SHP77 treated with DMSO at 0.1 percent for 48 hours (cell line): ENCODE data around the gene KCND2.
"Not testable (repeated sequence)": the region's sequence is repeated elsewhere in the genome, so short reads cannot be mapped to it uniquely, and the experiment has no call there.

Experiments used
- DNase-seq: peaks from one replicate; lab custom pipeline; 2025; lab: John Stamatoyannopoulos, UW

Gene KCND2

DNA sequence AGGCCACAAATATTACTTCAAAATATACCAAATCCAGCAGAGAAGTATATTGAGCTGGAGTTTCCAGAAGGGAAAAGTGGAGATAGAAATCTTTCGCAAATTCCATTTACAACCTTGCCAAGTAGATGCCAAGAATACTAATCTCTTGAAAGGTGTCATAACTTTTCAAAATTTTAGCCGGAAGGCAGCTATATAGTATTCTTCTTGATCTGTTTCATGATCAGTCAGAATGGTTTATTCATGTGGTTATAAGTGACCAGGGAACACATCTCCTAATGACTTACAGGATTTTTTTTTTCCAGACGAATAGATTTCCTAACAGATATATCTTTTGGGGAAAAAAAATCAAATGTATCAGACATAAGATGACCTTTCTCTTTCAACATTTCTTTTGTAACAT, 314.3 kb downstream of the KCND2 start:
- no peak for DNase-seq

DNA sequence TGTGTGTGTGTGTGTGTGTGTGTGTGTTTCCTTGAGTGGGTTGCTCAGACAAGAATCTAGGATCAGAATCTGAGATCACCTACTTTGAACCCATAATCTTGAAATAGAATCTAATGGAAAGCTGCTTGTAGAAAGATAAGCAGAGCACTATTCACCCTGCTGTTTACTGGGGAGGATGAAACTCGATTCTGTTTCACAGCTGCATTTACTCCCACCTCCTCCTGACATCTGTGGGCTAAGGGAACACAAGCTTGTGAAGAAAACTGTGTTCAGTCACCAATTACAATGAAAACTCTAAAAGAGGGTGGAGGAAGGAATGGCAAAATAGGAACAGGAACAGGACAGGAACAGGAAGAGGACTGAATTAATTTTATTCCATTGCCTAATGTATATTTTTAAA, 315.4 kb downstream of the KCND2 start:
- DNase-seq, result no peak

DNA sequence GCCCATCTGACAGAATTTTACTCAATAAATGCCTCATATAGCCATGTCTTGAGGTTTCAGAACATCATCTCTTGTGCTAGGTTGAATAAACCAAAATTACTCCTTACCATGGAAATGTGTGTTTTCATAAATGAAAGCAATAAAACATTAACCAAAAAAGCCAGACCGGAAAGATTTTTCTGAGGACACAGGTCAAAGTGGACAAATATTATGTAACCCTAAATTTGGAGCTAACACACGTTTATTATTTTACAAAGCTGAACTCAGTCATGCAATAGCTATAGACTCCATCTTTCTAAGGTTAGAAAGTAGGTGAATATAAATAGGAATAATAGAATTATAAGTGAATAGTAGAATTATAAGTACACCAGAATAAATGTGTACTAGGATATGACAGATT, 315.9 kb downstream of the KCND2 start:
- DNase-seq, result no peak

DNA sequence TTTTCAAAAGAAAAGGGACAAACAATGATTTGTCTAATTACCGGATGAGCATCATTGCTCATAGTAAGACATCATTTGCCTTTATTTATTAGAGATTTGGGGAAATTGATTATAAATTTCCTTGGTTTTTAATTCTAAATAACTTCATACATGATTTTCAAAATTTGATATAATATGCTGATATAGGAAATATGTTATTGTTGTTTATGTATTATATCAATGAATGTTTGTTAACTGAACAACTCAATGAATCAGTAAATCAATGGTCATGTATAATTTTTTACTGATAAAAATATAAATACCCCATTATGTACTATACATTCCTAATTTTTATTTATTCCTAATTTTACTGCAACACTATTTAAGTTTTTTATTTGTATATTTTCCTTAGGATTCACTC, 327.6 kb downstream of the KCND2 start:
- DNase-seq, result no peak

DNA sequence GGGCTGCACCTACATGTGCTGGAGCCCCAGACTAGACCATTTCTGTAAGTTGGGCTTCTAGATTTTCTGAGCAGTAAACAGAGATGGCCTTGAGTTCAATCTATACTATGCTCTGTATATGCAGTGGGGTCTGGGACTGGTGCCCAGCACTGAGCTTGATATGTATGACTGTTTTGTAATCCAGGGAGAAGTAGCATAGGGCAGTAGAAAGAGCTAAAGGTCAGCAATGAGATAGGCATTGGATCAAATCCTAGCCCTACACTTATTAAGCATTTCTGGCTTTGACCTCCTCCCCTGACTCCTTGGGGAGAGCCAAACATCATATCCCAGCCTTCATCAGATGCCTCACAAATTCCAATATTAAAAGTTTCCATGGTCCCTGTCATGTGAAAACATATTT, 330.4 kb downstream of the KCND2 start:
- no peak for DNase-seq

DNA sequence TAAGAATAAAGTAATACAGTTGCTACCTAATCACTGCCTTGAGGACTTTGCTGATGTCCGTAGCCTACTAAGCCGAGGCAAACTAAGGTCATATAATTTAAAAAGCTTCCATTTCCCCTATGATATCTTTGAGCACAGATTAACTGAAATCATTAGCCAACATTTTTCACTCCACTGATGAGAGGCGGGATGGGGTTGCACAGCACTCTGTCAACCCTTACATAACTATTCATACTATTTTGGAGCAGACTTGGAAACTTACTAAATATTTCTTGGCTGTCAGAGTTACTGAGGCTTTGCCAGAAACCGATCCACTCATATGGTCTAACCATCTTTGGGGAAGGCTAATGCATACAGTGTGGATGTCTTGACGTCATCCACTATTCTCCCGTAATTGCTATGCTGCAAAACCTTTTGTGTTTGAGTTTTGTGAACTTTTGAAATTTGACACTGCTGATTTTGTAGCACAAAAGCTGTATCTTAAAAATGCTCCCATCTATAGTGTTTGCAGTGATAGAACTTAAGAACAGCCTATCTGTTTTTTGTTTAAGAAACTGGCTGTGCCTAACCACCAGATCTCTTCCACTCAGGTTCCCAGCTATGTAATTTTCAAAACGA, 336.3 kb downstream of the KCND2 start:
- DNase-seq, result no peak

DNA sequence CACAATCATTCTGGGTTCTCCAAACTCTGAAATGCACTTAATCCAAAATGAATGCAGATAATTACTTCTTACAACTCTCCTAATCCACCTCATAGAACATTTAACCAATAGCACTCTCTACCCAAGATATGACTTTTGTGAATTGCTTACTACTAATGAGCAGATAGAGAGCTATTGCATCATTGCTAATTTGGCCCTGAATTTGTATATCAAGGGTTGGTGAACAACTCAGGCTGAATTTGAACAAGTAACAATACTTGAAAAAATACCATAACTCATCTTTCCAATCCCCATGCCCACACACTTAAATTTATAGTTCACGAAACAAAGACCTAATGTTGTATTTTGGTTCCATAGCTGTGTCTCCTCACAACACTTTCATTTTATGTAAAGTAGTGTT, 339.0 kb downstream of the KCND2 start:
- no peak for DNase-seq

DNA sequence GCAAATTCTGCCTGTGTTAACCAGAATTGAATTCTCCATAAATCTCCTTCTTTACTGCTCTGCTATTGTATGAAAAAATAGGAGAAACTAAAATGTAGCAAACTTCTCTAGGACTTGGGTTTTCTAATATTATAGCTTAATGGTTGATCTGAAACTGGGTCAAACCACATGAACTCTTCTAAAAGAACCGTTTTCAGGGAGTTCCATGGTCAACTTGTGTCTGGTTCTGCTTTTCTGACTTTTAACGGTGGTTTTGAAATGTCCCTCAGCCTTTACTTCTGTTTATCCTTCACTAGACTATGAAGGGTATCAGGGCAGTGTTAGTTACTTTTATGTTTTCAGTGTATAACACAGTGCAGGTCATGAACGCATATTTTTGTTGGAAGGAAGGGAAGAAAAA, 342.7 kb downstream of the KCND2 start:
- no peak for DNase-seq

DNA sequence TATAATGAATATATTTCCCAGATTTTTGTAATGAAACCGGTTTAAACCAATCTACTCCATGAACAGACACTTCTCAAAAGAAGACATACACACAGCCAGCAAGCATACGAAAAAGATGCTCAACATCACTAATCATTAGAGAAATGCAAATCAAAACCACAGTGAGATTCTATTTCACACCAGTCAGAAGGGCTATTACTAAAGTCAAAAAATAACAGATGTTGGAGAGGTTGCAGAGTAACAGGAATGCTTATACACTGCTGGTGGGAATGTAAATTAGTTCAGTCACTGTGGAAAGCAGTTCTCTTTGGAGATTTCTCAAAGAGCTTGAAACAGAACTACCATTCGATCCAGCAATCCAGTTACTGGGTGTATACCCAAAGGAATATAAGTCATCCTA, 344.3 kb downstream of the KCND2 start:
- DNase-seq, result no peak

DNA sequence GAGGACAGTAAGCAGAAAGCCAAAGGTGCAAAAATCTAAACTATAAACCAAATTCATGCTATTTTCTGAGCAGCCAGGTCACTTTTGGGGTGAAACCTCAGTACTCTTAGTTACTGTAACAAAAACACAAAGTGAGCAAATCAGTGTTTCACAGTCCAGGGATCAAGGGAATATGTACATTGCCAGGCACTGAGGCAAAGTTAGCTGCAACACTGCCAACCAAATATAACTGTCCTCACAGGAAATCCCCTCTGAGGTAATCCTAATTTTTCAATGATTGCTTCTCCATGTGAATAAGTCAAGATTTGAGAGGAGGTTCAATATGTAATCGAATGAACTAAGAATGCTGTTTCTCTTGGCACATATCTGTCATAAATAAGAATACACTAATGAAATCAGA, 355.3 kb downstream of the KCND2 start:
- DNase-seq, result no peak

DNA sequence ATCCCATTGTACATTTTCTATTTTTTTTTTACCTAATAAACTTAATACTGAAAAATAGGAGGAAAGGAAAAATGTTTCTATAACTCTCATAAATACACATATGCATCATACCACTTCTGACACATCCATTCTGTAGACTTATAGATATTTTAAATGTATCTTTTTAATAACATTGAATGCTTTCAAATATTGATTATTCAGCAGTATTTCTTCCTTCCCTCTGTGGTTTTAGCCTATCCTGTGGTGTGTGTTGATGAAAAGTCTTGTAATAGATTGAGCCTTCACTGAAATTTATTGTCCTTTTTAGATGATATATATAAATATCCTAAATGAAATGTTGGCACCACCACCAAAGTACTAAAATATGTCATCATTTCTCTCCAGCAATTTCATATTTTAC, 366.9 kb downstream of the KCND2 start:
- DNase-seq, result no peak

DNA sequence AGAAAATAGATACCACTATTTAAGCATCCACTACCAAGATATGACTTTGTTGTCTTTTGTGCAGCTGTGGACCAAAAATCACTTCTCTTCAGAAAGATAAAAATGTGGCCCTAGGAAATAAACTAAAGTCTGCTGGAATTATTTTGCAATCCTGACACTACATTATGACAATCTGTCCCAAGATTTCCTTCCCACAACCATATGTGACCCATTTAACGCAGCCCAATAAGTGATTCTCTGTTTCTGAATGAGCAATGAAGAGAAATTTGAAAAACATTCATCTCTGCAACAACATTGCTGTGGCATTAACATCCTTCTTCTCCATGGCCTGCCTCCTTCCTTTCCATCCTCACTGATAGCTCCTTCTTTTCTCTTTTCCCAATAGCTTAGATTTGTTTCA, 373.0 kb downstream of the KCND2 start:
- no peak for DNase-seq

DNA sequence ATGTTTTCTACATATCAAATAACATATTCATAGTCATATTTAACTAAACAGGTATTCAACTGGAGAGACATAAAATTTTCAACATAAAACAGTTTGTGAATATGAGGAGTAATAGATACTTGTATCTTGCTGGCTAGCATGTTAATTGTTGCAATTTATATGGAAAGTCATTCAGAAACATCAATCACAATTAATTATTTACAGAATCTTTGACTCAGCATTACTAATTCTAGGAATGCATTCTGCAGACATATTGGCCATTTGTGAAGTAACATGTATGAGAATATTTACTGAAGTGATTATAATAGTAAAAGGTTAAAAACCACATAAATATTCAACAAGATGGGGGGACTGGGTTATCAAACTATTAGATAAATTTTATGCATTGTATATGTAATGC, 381.3 kb downstream of the KCND2 start:
- DNase-seq, result no peak

DNA sequence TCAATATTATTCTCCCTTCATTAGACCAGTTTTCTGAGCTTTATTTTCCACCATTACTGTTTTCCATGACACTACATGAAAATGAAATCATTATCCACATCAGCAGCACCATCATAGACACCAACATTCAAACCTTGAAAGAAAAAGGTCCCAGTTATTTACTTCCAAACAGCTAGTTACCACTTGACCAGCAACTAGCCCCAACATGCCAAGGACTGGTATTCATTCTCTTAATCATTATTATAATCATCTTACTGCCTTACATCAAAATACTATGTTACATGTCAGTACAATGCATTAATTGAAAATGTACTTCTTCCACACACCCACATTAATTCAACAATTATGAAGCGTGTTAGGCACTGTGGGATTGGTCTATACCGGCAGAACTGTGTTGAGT, 385.5 kb downstream of the KCND2 start:
- no peak for DNase-seq

DNA sequence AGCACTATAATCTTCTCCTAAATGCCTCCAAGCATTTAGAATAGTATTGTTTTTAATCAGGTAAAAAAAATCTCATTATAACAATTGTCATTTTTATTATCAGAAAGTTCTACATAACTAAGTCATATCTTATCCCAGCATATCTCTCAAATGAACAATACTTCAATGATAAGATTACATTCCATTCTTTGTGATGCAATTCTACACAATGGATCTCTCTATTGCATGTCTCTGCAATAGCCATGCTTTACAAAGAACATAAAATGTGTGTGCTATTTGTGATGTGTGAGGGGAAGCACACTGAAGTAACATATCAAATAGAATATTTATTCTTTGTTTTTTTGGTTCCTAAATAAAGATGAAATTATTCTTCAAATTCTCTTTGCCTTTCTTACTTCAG, 389.3 kb downstream of the KCND2 start:
- no peak for DNase-seq

DNA sequence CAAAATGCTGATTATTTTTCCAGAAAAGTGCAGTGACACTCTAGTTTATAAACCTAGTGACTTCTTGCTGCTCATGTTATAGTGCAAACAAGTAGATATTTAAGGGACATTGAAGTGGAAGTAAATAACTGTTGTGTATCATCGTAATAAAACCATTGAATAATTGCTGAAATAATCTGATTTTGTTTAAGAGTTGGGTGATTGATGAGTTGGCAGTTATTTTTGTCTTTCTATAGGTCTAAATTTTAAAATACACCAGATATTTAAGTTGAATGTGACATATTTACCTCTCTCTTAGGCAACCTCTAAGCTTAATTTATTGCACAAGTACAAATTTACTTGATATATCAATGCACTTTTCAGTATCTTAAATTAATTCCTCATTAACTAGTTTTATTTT, 392.1 kb downstream of the KCND2 start:
- DNase-seq, result no peak

DNA sequence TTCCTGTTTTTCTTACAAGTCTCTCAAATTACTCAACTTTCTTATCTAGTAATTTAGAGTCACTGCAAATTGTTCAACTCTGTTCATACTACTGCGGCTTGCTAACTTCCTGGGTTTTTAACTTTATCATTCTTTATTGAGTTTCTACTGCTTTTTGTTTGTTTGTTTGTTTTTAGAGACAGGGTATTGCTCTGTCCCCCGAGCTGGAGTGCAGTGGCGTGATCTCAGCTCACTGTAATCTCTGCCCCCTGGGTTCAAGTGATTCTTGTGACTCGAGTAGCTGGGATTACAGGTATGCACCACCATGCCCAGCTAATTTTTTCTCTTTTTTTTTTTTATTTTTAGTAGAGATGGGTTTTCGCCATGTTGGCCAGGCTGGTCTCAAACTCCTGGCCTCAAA, 402.1 kb downstream of the KCND2 start:
- DNase-seq, result no peak

DNA sequence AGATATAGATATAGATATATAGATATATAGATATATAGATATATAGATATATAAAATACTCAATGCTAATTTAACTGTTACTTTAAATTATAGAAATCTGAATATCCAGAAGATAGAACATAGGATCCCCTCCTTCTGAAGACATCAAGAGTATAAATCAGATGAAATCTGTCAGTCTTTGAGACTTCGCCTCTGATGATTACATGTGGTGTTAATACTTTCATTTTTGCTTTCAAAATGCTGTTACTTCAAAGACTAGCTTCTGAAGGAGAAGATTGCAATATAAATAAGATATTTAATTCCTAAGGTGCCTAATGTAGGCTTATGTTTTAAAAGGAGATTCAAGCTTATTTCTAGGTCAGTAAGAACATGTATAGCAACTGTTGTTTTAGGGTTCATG, 404.6 kb downstream of the KCND2 start:
- no peak for DNase-seq

DNA sequence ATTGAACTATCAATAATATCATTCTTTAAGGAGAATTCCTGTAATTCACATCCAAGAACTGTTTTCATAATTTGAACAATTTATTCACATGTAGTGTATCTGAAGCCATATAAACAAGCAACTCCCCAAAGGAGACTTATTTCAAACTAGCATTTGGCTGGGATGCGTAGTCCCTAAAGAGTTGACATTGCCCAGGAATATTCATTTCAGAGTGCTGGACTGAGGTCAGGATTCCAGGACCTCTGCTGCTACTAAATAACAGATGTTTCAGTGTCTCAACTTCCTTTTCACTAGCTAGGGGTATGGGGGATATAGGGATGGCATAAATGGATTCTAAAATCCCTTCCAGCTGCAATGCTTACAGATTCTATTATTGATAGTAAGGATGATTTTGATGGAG, 408.0 kb downstream of the KCND2 start:
- DNase-seq, result no peak

DNA sequence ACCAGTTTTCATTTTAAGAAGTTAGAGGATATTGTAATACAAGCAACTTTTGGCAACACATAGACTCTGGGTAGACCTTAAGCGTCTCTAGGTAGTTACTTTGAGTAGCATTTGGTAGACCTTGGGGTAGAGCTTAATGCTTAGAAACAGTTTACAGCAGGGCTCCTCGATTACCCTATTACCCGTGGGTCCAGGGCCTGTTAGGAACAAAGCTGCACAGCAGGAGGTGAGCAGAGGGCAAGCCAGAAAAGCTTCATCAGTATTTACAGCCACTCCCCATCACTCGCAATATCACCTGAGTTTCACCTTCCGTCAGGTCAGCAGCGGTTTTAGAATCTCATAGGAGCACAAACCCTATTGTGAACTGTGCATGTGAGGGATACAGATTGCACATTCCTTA, 411.5 kb downstream of the KCND2 start:
- no peak for DNase-seq

DNA sequence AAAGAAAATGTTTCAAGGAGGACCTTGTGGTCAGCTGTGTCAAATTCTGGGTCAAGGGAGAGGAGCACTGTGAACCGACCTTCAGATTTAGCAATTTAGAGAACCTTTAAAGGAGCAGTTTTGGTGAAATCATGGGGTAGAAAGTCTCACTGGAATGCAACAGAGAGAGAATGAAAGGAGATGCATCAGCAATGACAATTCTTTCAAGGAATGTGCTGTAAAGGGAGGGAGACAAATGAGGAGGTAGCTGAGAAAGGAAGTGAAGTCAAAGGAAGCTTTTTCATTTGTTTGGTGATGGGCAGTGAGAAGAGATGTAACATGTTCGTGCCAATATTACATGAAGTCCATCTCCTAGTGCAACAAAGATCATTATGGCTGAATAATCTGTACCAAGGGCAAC, 418.9 kb downstream of the KCND2 start:
- no peak for DNase-seq

DNA sequence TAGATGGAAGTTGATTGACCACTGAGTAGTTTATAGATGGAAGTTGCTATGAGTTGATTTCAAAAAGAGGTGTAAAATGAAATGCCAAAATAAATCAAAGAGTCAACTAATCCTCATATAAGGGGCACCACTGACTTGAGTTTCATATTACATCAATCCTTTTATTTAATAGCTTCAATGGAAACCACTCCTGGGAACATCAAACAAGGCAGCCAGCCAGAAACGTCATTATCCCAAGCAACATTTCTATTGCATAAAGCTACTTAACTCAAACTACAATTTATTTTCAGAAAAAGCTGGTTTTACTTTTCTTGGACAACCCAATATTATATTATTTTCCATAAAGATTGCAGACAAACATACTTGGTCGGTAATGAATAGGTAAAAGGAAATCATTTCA, 422.9 kb downstream of the KCND2 start:
- DNase-seq, result peak; percentile 22

DNA sequence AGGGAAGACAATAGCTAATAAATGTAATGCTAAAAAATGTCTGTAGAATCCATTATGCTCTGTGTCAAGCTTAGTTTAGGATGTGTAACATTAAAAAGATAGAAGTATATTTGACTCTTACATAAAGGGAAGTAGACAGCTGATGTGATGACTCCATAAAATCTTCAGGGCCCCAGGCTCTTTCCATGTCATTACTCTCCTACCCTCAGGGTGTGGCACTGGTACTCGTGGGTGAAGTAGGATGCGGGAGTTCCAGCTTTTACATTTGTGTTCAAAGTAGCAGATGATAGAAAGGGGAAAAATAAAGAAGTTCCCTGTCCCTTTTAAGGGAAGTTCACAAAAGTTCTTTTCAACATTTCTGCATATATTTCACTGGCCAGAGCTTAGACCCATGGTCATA, 427.8 kb downstream of the KCND2 start:
- DNase-seq, result no peak

DNA sequence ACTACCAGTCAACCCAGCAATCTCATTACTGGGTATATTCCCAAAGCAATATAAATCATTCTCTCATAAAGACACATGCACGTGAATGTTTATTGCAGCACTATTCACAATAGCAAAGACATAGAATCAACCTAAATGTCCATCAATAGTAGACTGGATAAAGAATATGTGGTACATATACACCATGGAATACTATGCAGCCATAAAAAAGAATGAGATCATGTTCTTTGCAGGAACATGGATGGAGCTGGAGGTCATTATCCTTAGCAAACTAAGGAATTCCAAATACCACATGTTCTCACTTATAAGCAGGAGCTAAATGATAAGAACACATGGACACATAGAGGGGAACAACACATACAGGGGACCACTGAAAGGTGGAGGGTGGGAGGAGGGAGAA, 429.4 kb downstream of the KCND2 start:
- not testable (repeated sequence) for DNase-seq
